Nephron progenitor cell (in vitro differentiated cells): Measurements from ENCODE around the gene SEMA4A.

Source experiments
- DNase-seq: peaks from one replicate; pipeline ENCODE4 v3.0.0; 2021
- H3K27ac Mint-ChIP-seq: 2 replicates; pipeline ENCODE4 v1.8.0; 2021; ENCODE audit warnings: mild to moderate bottlenecking, moderate library complexity, mixed read lengths
- H3K27me3 Mint-ChIP-seq: 2 replicates; pipeline ENCODE4 v1.8.0; 2021; ENCODE audit warnings: mild to moderate bottlenecking, low read depth, mixed read lengths; ENCODE audit not compliant: poor library complexity
- H3K36me3 Mint-ChIP-seq: 2 replicates; pipeline ENCODE4 v1.8.0; 2021; ENCODE audit warnings: low read depth, mixed read lengths
- H3K4me1 Mint-ChIP-seq: 2 replicates; pipeline ENCODE4 v1.8.0; 2021; ENCODE audit warnings: mixed read lengths
- H3K4me3 Mint-ChIP-seq: 2 replicates; pipeline ENCODE4 v1.8.0; 2021; ENCODE audit warnings: mild to moderate bottlenecking, moderate library complexity, mixed read lengths
- H3K9me3 Mint-ChIP-seq: 2 replicates; pipeline ENCODE4 v1.8.0; 2021; ENCODE audit warnings: mild to moderate bottlenecking, moderate library complexity, mixed read lengths
- TF ChIP-seq, protein P1 (sequence below): fragments of 200-600 bp; sonication (generic); IDR thresholded peaks from 2 replicates; pipeline ENCODE4 v1.5.0; 2021; ENCODE audit warnings: antibody characterized with exemption

SEMA4A gene

DNA sequence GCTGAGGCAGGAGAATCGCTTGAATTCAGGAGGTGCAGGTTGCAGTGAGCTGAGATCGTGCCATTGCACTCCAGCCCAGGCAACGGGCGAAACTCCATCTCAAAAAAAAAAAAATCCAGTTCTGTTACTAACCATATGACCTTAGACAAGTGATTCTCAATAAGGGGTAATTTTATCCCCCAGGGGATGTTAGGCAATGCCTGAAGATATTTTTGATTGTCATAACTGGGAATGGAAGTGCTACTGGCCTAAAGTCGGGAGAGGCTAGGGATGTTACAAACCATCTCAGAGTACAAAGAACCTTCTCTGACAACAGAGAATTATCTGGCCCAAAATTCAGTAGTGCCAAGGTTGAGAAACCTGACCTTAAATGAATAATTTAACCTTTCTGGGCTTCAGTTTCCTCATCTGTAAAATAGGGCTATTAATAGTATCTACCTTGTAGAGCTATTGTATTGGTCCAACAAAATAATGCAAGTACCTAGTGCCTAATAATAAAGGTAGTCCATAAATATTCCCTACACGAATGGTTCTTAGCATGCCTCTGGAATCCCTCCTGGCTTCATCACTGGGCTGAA is 44.6 kb upstream of the SEMA4A start:
- no peak for DNase-seq
- Mint-ChIP-seq H3K4me3 (no peak overlapping the region), H3K9me3 (no peaks in the 10 kb centered on the region), H3K27ac (no peak overlapping the region), H3K36me3 (peaks cover 10% of the 10 kb centered on the region), H3K27me3 (peaks cover 19% of the 10 kb centered on the region), H3K4me1 (peaks cover 50% of the 10 kb centered on the region)
- TF ChIP-seq, protein P1, sequence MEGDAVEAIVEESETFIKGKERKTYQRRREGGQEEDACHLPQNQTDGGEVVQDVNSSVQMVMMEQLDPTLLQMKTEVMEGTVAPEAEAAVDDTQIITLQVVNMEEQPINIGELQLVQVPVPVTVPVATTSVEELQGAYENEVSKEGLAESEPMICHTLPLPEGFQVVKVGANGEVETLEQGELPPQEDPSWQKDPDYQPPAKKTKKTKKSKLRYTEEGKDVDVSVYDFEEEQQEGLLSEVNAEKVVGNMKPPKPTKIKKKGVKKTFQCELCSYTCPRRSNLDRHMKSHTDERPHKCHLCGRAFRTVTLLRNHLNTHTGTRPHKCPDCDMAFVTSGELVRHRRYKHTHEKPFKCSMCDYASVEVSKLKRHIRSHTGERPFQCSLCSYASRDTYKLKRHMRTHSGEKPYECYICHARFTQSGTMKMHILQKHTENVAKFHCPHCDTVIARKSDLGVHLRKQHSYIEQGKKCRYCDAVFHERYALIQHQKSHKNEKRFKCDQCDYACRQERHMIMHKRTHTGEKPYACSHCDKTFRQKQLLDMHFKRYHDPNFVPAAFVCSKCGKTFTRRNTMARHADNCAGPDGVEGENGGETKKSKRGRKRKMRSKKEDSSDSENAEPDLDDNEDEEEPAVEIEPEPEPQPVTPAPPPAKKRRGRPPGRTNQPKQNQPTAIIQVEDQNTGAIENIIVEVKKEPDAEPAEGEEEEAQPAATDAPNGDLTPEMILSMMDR, result no peak

GRCh38 chr1:156110252-156110651 is 43.1 kb upstream of the SEMA4A start:
- Mint-ChIP-seq H3K27ac (no peak overlapping the region), H3K27me3 (peaks cover 34% of the 10 kb centered on the region), H3K9me3 (no peaks in the 10 kb centered on the region), H3K4me3 (no peak overlapping the region), H3K36me3 (peaks cover 13% of the 10 kb centered on the region), H3K4me1 (peaks cover 50% of the 10 kb centered on the region)
- TF ChIP-seq, protein P1, result no peak
- no peak for DNase-seq

GRCh38 chr1:156111355-156111962 is 41.9 kb upstream of the SEMA4A start:
- Mint-ChIP-seq H3K36me3 (peaks cover 15% of the 10 kb centered on the region), H3K4me3 (no peak overlapping the region), H3K27me3 (peaks cover 35% of the 10 kb centered on the region), H3K4me1 (peaks cover 50% of the 10 kb centered on the region), H3K9me3 (no peaks in the 10 kb centered on the region), H3K27ac (no peak overlapping the region)
- TF ChIP-seq, protein P1, result no peak
- no peak for DNase-seq

GRCh38 chr1:156112276-156113137 is 40.9 kb upstream of the SEMA4A start:
- Mint-ChIP-seq H3K4me3 (no peak overlapping the region), H3K9me3 (no peaks in the 10 kb centered on the region), H3K36me3 (peaks cover 15% of the 10 kb centered on the region), H3K27ac (no peak overlapping the region), H3K4me1 (peaks cover 42% of the 10 kb centered on the region), H3K27me3 (peaks cover 32% of the 10 kb centered on the region)
- TF ChIP-seq, protein P1, result no peak
- no peak for DNase-seq

DNA sequence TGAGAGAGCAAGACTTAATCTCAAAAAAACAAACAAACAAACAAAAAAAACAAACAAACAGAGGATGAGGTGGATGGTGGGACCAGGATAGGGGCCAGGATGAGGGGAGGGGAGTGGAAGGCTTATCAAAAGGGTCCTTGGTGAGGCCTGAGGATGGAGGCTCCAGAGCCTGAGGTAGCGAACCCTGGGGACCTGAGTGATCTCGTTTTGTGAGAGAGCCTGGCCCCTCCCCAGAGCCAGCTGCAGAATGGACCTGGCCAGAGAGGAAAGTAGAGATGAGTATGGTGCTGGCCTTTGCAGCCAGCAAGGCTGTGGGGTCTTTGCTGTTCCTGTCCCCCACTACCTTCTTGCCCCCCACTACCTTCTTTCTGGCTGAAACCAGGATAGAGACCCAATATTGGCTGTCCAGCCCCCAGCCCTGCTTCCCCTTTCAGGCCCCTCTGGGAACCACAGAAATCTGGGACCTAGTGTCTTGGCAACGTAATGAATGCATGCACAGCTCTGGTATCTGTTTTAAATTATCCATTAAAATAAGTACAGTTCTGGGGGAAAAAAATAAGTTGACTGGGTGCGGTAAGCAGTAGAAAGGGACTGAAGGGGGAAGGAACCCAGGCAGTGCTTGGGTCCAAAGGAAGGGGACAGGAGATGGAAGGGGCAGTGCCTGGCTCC is 40.0 kb upstream of the SEMA4A start:
- H3K4me3 Mint-ChIP-seq, result peak overlapping the region; percentile 85
- peaks cover 43% of the 10 kb centered on the region for H3K4me1 Mint-ChIP-seq
- peaks cover 18% of the 10 kb centered on the region for H3K36me3 Mint-ChIP-seq
- no peak overlapping the region for H3K27ac Mint-ChIP-seq
- no peaks in the 10 kb centered on the region for H3K9me3 Mint-ChIP-seq
- DNase-seq, result no peak
- TF ChIP-seq, protein P1, result no peak
- peaks cover 32% of the 10 kb centered on the region for H3K27me3 Mint-ChIP-seq
